IMR-90 (cell line): ENCODE results near the gene ACBD5. TPM values are rescaled to one million over a fixed set of nuclear protein-coding genes. Genes with fewer than 3 reads are reported as not detected.

ENCODE experiments used
- ATAC-seq: fragments of 200-7000 bp; cut with Tn5 transposase; 2 replicates; pipeline ENCODE4 v1.9.1; 2020; ENCODE audit warnings: low read depth, mild to moderate bottlenecking, moderate library complexity
- BruUV-seq: library from RNA; stranded (reverse); fragments of 400-500 nt; replicated peaks from 2 replicates; lab custom pipeline; 2021; lab: Mats Ljungman, UMichigan
- CTCF ChIA-PET: fragments of 300-600 bp; formaldehyde crosslinking; extraction: SDS; loops from one replicate; lab custom pipeline; 2021; ENCODE audit warnings: antibody characterized with exemption; lab: Yijun Ruan, JAX
- POLR2A ChIA-PET: fragments of 300-600 bp; sonication (Branson Sonifier 250); formaldehyde crosslinking; loops from one replicate; lab custom pipeline; 2022; ENCODE audit warnings: antibody characterized with exemption; ENCODE audit not compliant: unreplicated experiment; lab: Charles Lee
- DNase-seq: peaks from one replicate; pipeline ENCODE4 v3.0.0; 2013
- H2AFZ ChIP-seq: replicated peaks from 2 replicates; pipeline ENCODE3; 2013; ENCODE audit warnings: low read length, mild to moderate bottlenecking; ENCODE audit not compliant: poor library complexity
- H2AK5ac ChIP-seq: 2 replicates; pipeline ENCODE4 v1.6.1; 2013; ENCODE audit warnings: low read depth, low read length, inconsistent platforms
- H2AK9ac ChIP-seq: replicated peaks from 2 replicates; pipeline ENCODE3; 2013; ENCODE audit warnings: mild to moderate bottlenecking, low read depth, low read length, moderate library complexity; ENCODE audit not compliant: poor library complexity
- H2BK120ac ChIP-seq: 2 replicates; pipeline ENCODE4 v1.6.1; 2013; ENCODE audit warnings: low read depth, low read length, inconsistent platforms
- H2BK15ac ChIP-seq: 3 replicates; pipeline ENCODE4 v1.6.1; 2013; ENCODE audit warnings: low read depth, low read length, inconsistent platforms
- H2BK20ac ChIP-seq: 2 replicates; pipeline ENCODE4 v1.6.1; 2013; ENCODE audit warnings: low read depth, mild to moderate bottlenecking, inconsistent platforms, low read length, moderate library complexity
- H2BK5ac ChIP-seq: 2 replicates; pipeline ENCODE4 v1.6.1; 2013; ENCODE audit warnings: mild to moderate bottlenecking, low read depth, low read length, inconsistent platforms; ENCODE audit not compliant: poor library complexity, severe bottlenecking
- H3K14ac ChIP-seq: replicated peaks from 2 replicates; pipeline ENCODE4 v1.6.1; 2013; ENCODE audit warnings: low read depth, low read length, inconsistent platforms
- H3K18ac ChIP-seq: 2 replicates; pipeline ENCODE4 v1.6.1; 2013; ENCODE audit warnings: low read depth, low read length, control low read depth
- H3K23ac ChIP-seq: 2 replicates; pipeline ENCODE4 v1.6.1; 2013; ENCODE audit warnings: low read depth, low read length, inconsistent platforms
- H3K27ac ChIP-seq: 2 replicates; pipeline ENCODE4 v1.5.1; 2013; ENCODE audit warnings: mild to moderate bottlenecking, control low read depth, low read length; ENCODE audit not compliant: insufficient read depth
- H3K27me3 ChIP-seq: 2 replicates; pipeline ENCODE4 v1.6.1; 2013; ENCODE audit warnings: low read length; ENCODE audit not compliant: control insufficient read depth, insufficient read depth
- H3K36me3 ChIP-seq: 2 replicates; pipeline ENCODE4 v1.6.1; 2013; ENCODE audit warnings: low read length, mixed read lengths; ENCODE audit not compliant: control insufficient read depth, insufficient read depth
- H3K4ac ChIP-seq: 2 replicates; pipeline ENCODE4 v1.6.1; 2013; ENCODE audit warnings: low read depth, low read length, inconsistent platforms
- H3K4me1 ChIP-seq: 2 replicates; pipeline ENCODE4 v1.6.1; 2013; ENCODE audit warnings: low read length, mixed read lengths; ENCODE audit not compliant: control insufficient read depth, insufficient read depth
- H3K4me2 ChIP-seq: 2 replicates; pipeline ENCODE4 v1.6.1; 2013; ENCODE audit warnings: low read depth, mild to moderate bottlenecking, control low read depth, low read length, moderate library complexity
- H3K4me3 ChIP-seq: 2 replicates; pipeline ENCODE4 v1.5.1; 2013; ENCODE audit warnings: low read depth, mild to moderate bottlenecking, control low read depth, low read length, moderate library complexity; ENCODE audit not compliant: insufficient read depth
- H3K56ac ChIP-seq: 2 replicates; pipeline ENCODE4 v1.6.1; 2013; ENCODE audit warnings: low read length, inconsistent platforms; ENCODE audit not compliant: insufficient read depth; ENCODE audit errors: extremely low read depth
- H3K79me1 ChIP-seq, 2 experiments: 2 replicates each; pipeline ENCODE4 v1.6.1; 2013; ENCODE audit warnings: low read length in 2 of 2, inconsistent platforms in 1 of 2, low read depth in 1 of 2
- H3K9ac ChIP-seq: 2 replicates; pipeline ENCODE4 v1.6.1; 2013; ENCODE audit warnings: low read depth, low read length, control low read depth
- H3K9me1 ChIP-seq: 2 replicates; pipeline ENCODE4 v1.6.1; 2013; ENCODE audit warnings: low read length, inconsistent platforms; ENCODE audit not compliant: insufficient read depth
- H3K9me3 ChIP-seq: 2 replicates; pipeline ENCODE4 v1.6.1; 2013; ENCODE audit warnings: low read length; ENCODE audit not compliant: control insufficient read depth, insufficient read depth
- H4K20me1 ChIP-seq: 2 replicates; pipeline ENCODE4 v1.6.1; 2013; ENCODE audit warnings: low read length, inconsistent platforms; ENCODE audit not compliant: insufficient read depth
- H4K5ac ChIP-seq: 2 replicates; pipeline ENCODE4 v1.6.1; 2013; ENCODE audit warnings: mild to moderate bottlenecking, low read depth, low read length, control low read depth
- H4K8ac ChIP-seq, 2 experiments: 2 replicates each; pipeline ENCODE4 v1.6.1; 2013; ENCODE audit warnings: low read depth in 2 of 2, low read length in 2 of 2, control low read depth in 1 of 2, inconsistent platforms in 1 of 2
- H4K91ac ChIP-seq: 2 replicates; pipeline ENCODE4 v1.6.1; 2013; ENCODE audit warnings: low read depth, low read length, inconsistent platforms; ENCODE audit not compliant: insufficient read depth
- BHLHE40 ChIP-seq: fragments of 150-350 bp; IDR thresholded peaks from 2 replicates; pipeline ENCODE4 v1.6.1; 2016; ENCODE audit warnings: mild to moderate bottlenecking, low read depth, low read length
- CEBPB ChIP-seq: IDR thresholded peaks from 2 replicates; pipeline ENCODE4 v1.6.1; 2012; ENCODE audit warnings: low read depth, low read length, improper control_type of control experiment
- CTCF ChIP-seq: conservative IDR thresholded peaks from 2 replicates; pipeline ENCODE4 v1.5.1; 2012; ENCODE audit warnings: mild to moderate bottlenecking, low read depth, low read length, improper control_type of control experiment
- RFX5 ChIP-seq: IDR thresholded peaks from 2 replicates; pipeline ENCODE4 v1.8.0; 2012; ENCODE audit warnings: low read depth, mild to moderate bottlenecking, low read length, moderate library complexity
- WGBS, 2 experiments: methylation state at CpG; one replicate each; pipeline versions ENCODE4 v1.1.5 to v1.1.7; 2013; ENCODE audit warnings: missing lambda C conversion rate in 2 of 2; ENCODE audit not compliant: insufficient read length in 1 of 2; ENCODE audit errors: extremely low coverage in 2 of 2; 5-methylcytosine and 5-hydroxymethylcytosine counted together
- dilution Hi-C: fragments of 300-500 bp; cut with HindIII; formaldehyde crosslinking; loops from one replicate; pipeline ENCODE4 v1.14.3; 2018; ENCODE audit warnings: low sequenced_read_pairs; ENCODE audit not compliant: unreplicated experiment
- in situ Hi-C: fragments of 300-500 bp; cut with MboI; formaldehyde crosslinking; loops from 3 replicates; pipeline ENCODE4 v1.14.3; 2019; ENCODE audit warnings: low sequenced_read_pairs, inconsistent platforms, mixed read lengths
- intact Hi-C: fragments of 100-400 bp; cut with micrococcal nuclease; formaldehyde crosslinking; loops from 2 replicates; pipeline ENCODE4 v1.10.0; 2022
- polyA plus RNA-seq, 3 experiments: library from polyadenylated mRNA; depleted of rRNA; stranded (reverse); fragments of >200 nt; gene quantifications; 2 replicates each; pipeline ENCODE4 v1.2.3, GENCODE V29; 2012; ENCODE audit warnings: low replicate concordance in 1 of 3
- total RNA-seq: library from RNA; depleted of rRNA; stranded (reverse); fragments of >200 nt; gene quantifications from 2 replicates; pipeline ENCODE4 v1.2.3, GENCODE V29; 2012

The ACBD5 gene
- total and polyA plus RNA-seq, 2 of the 4 experiments (the other 2 are of a cell fraction) = 7.7 to 11.7 TPM

GRCh38 chr10:27242951-27243551 is 2.5 kb upstream of the ACBD5 start:
- TF ChIP-seq BHLHE40 (peak; percentile 49; the same call in 1 of the 2 replicates), CEBPB (no peak), CTCF (no peak), RFX5 (no peak)
- Histone ChIP-seq H2BK15ac (0 out of 3 replicates have a peak overlapping the region, but pooled peaks have one; percentile 13), H3K18ac (peak overlapping the region; percentile 60), H3K56ac (peak overlapping the region; percentile 68), H3K4me3 (peak overlapping the region; percentile 44), H2BK120ac (peak overlapping the region; percentile 71), H2BK20ac (peak overlapping the region; percentile 42; the same call in 1 of the 2 replicates), H3K4me1 (peaks cover 9% of the 10 kb centered on the region), H3K9me3 (no peaks in the 10 kb centered on the region), H4K5ac (peak overlapping the region; percentile 60), H4K91ac (peak overlapping the region; percentile 79), H2AFZ (peak overlapping the region; percentile 96), H3K79me1 (peaks cover 0 to 25% of the 10 kb centered on the region in 2 experiments; a peak in 2 of 4 replicates), H3K27me3 (no peaks in the 10 kb centered on the region; the same call in 1 of the 2 replicates), H2AK5ac (peak overlapping the region; percentile 76), H3K4ac (peak overlapping the region; percentile 95), H2AK9ac (peak overlapping the region; percentile 86), H3K9me1 (peaks cover 2% of the 10 kb centered on the region), H3K23ac (peak overlapping the region; percentile 90), H3K9ac (peak overlapping the region; percentile 88), H3K36me3 (no peaks in the 10 kb centered on the region; the same call in 1 of the 2 replicates), H3K27ac (peak overlapping the region; percentile 82), H4K20me1 (no peaks in the 10 kb centered on the region), H2BK5ac (peak overlapping the region; percentile 75), H3K4me2 (peak overlapping the region; percentile 69), H3K14ac (peak overlapping the region; percentile 96), H4K8ac (peak overlapping the region; percentile 85 to 99)
- intact Hi-C loops (loop anchor here (1.0 to 5.0 kb wide), 2 partner anchors 88 to 259 kb away; partner anchors contain the start of genes MASTL and RAB18), dilution Hi-C loops (no loop called here), in situ Hi-C loops (loop anchor here (10.0 kb wide), 1 partner anchor 262 kb away; the partner anchor contains the start of gene RAB18)
- WGBS, 2 experiments = 0% methylated on average over 2 of the region's 12 CpGs; no CpG with 5 or more reads in 1 of the 2 experiments
- no TSS peak for BruUV-seq
- POLR2A ChIA-PET = interaction anchor here (0.6 kb wide), 1 partner anchor 10 kb away, joined by 4 read pairs; no protein-coding TSS in a partner anchor
- CTCF ChIA-PET = interaction anchor here (1.7 kb wide), 1 partner anchor 19 kb away, joined by 4 read pairs; no protein-coding TSS in a partner anchor
- ATAC-seq (peak; percentile 15; the same call in 1 of the 2 replicates), DNase-seq (peak; percentile 82)
